ENCODE measurements around the gene DHH.

DNA sequence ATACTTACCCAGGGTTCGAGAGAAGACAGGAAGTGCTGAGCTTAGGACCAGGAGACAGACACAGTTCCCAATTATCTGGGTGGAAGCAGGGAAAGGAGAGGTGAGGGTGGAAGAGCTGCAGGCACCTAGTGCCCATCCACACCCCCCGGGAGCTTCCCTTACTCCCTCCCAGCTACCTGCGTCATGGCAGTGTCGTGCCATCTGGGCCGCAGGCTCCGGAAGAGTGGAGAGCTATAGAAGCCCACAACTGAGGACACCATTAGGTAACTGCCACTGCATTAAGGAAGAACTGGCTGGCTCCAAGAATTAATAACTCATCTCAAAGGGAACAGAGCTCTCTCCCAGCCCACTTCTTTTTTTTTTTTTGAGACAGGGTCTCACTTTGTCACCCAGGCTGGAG lies 5.8 kb upstream of the DHH start:
- TF ChIP-seq, protein P1, sequence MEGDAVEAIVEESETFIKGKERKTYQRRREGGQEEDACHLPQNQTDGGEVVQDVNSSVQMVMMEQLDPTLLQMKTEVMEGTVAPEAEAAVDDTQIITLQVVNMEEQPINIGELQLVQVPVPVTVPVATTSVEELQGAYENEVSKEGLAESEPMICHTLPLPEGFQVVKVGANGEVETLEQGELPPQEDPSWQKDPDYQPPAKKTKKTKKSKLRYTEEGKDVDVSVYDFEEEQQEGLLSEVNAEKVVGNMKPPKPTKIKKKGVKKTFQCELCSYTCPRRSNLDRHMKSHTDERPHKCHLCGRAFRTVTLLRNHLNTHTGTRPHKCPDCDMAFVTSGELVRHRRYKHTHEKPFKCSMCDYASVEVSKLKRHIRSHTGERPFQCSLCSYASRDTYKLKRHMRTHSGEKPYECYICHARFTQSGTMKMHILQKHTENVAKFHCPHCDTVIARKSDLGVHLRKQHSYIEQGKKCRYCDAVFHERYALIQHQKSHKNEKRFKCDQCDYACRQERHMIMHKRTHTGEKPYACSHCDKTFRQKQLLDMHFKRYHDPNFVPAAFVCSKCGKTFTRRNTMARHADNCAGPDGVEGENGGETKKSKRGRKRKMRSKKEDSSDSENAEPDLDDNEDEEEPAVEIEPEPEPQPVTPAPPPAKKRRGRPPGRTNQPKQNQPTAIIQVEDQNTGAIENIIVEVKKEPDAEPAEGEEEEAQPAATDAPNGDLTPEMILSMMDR (conservative IDR thresholded peaks at IDR 0.05), result no peak
- no peak for TF ChIP-seq EZH2 (IDR thresholded peaks at IDR 0.05; ENCODE audit: low read depth)

Measured in PC-9 (cell line).